PC-9 (cell line): Measurements from ENCODE around the gene NOM1. TPM values are rescaled to one million over a fixed set of nuclear protein-coding genes. Genes with fewer than 3 reads are reported as not detected.

Experiments
- BruUV-seq: library from RNA; stranded (reverse); fragments of 400-500 nt; replicated peaks from 2 replicates; lab custom pipeline; 2021; lab: Mats Ljungman, UMichigan
- CTCF ChIA-PET: fragments of 300-600 bp; sonication (Branson Sonifier 250); formaldehyde crosslinking; loops from one replicate; lab custom pipeline; 2022; ENCODE audit warnings: antibody characterized with exemption; lab: Charles Lee
- POLR2A ChIA-PET: fragments of 300-600 bp; sonication (Branson Sonifier 250); formaldehyde crosslinking; loops from one replicate; lab custom pipeline; 2022; ENCODE audit warnings: antibody characterized with exemption; ENCODE audit not compliant: unreplicated experiment; lab: Charles Lee
- DNase-seq, 2 experiments: peaks; one replicate each; pipeline versions ENCODE4 v3.0.0 to v3.0.0-alpha.2; 2015 to 2022; ENCODE audit warnings: mixed read lengths in 1 of 2
- H2AFZ ChIP-seq: fragments of 200-600 bp; sonication (generic); 2 replicates; pipeline ENCODE4 v1.8.1; 2017; ENCODE audit warnings: antibody characterized with exemption
- H3F3A ChIP-seq: fragments of 200-600 bp; sonication (generic); 2 replicates; pipeline ENCODE4 v1.8.1; 2017; ENCODE audit warnings: antibody characterized with exemption, mild to moderate bottlenecking, low read depth; ENCODE audit not compliant: insufficient read depth
- H3K27ac ChIP-seq: fragments of 200-600 bp; sonication (generic); 2 replicates; pipeline ENCODE4 v1.6.1; 2016; ENCODE audit warnings: mixed run types
- H3K27me3 ChIP-seq: fragments of 200-600 bp; sonication (generic); 2 replicates; pipeline ENCODE4 v1.6.1; 2016; ENCODE audit warnings: low read depth, mixed run types; ENCODE audit not compliant: insufficient read depth
- H3K36me3 ChIP-seq: fragments of 200-600 bp; sonication (generic); 2 replicates; pipeline ENCODE4 v1.6.1; 2016; ENCODE audit warnings: low read depth, mixed run types
- H3K4me1 ChIP-seq: fragments of 200-600 bp; sonication (generic); replicated peaks from 2 replicates; pipeline ENCODE4 v1.6.1; 2016; ENCODE audit warnings: mixed run types; ENCODE audit not compliant: insufficient read depth
- H3K4me2 ChIP-seq: fragments of 200-600 bp; sonication (generic); 2 replicates; pipeline ENCODE4 v1.6.1; 2017; ENCODE audit warnings: mixed run types
- H3K4me3 ChIP-seq: fragments of 200-600 bp; sonication (generic); 2 replicates; pipeline ENCODE4 v1.6.1; 2016; ENCODE audit warnings: mixed run types
- H3K79me2 ChIP-seq: fragments of 200-600 bp; sonication (generic); 2 replicates; pipeline ENCODE4 v1.6.1; 2017; ENCODE audit warnings: low read depth, mixed run types
- H3K9me2 ChIP-seq: fragments of 200-600 bp; sonication (generic); 2 replicates; pipeline ENCODE4 v1.8.1; 2017; ENCODE audit warnings: mild to moderate bottlenecking; ENCODE audit not compliant: insufficient read depth
- H3K9me3 ChIP-seq: fragments of 200-600 bp; sonication (generic); 2 replicates; pipeline ENCODE4 v1.8.1; 2016; ENCODE audit warnings: low read depth; ENCODE audit not compliant: insufficient read depth
- H4K20me1 ChIP-seq: fragments of 200-600 bp; sonication (generic); 2 replicates; pipeline ENCODE4 v1.8.1; 2017; ENCODE audit not compliant: insufficient read depth
- EZH2 ChIP-seq: fragments of 200-600 bp; sonication (generic); IDR thresholded peaks from 2 replicates; pipeline ENCODE4 v1.8.0; 2017; ENCODE audit warnings: antibody characterized with exemption, low read depth
- intact Hi-C: fragments of 100-400 bp; cut with micrococcal nuclease; formaldehyde crosslinking; loops from one replicate; pipeline ENCODE4 v1.10.0; 2022; ENCODE audit not compliant: unreplicated experiment
- total RNA-seq: library from RNA; stranded (reverse); gene quantifications from 2 replicates; pipeline ENCODE4 v1.2.3, GENCODE V29; 2021
- TF ChIP-seq, protein P1 (sequence below): fragments of 200-600 bp; sonication (generic); conservative IDR thresholded peaks from 2 replicates; pipeline ENCODE4 v1.6.1; 2017; ENCODE audit warnings: mixed run types, antibody characterized with exemption, mild to moderate bottlenecking, moderate library complexity

Gene NOM1
- total RNA-seq, 1 experiment from 2014 or later, result 25.4 TPM

DNA sequence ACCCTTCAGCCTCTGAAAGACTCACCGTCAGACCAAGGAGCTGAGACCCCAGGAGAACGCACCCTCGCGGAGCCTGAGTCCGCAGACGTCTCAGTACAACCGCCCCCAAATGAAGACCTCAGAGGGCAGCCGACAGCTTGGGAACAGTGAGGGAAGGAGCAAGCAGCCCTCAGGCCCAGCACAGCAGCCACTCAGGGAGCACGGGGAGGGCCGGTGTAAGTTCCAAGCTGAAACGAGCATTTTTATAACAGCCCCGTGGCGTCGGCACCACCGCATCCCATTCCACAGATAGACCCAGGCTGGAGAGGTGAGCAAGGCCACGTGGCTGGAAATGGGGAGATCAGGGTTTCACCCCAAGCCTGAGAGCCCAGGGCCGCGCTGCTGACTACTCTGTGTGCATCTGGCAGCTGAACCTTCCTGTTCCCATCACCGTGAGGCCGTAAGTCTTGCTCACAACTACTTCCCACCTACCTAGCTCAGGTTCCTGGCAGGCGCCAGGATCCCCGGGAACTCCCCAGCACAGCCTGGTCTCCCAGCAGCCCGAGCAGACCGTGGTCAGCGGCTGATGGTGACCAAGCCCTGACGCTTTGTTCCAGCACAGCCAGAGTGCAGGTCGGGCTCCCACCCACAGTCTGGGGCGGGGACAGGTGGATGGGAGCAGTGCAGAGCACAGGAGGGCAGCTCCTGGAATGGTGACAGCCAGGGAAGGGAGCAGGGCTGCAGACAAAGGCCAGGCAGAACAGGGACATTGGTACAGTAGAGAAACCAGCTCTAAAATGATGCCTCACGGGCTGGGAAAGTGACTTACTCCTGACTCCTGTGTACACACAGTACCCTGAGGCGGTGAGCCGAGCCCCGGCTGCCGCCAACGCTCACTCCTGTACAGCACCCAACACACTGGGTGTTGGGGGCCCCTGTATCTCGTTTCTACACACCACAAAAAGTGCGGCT, 6.1 kb upstream of the NOM1 start:
- BruUV-seq, result no TSS peak
- Histone ChIP-seq H3K27ac (no peak overlapping the region), H3K4me2 (no peak overlapping the region; the same call in 1 of the 2 replicates), H3K4me1 (no peaks in the 10 kb centered on the region), H4K20me1 (no peaks in the 10 kb centered on the region), H3K9me2 (no peaks in the 10 kb centered on the region), H3K79me2 (no peaks in the 10 kb centered on the region), H3K9me3 (no peaks in the 10 kb centered on the region), H3K27me3 (peaks cover 17% of the 10 kb centered on the region; the same call in 1 of the 2 replicates), H3F3A (no peaks in the 10 kb centered on the region), H2AFZ (no peak overlapping the region), H3K36me3 (no peaks in the 10 kb centered on the region), H3K4me3 (no peak overlapping the region)
- POLR2A ChIA-PET, result interaction anchor here (0.6 kb wide), 1 partner anchor 41 kb away, joined by 4 read pairs; no protein-coding TSS in a partner anchor
- peak in 1 of 2 experiments; percentile 48 for DNase-seq
- intact Hi-C loops, result no loop called here
- TF ChIP-seq EZH2, result no peak
- TF ChIP-seq, protein P1, sequence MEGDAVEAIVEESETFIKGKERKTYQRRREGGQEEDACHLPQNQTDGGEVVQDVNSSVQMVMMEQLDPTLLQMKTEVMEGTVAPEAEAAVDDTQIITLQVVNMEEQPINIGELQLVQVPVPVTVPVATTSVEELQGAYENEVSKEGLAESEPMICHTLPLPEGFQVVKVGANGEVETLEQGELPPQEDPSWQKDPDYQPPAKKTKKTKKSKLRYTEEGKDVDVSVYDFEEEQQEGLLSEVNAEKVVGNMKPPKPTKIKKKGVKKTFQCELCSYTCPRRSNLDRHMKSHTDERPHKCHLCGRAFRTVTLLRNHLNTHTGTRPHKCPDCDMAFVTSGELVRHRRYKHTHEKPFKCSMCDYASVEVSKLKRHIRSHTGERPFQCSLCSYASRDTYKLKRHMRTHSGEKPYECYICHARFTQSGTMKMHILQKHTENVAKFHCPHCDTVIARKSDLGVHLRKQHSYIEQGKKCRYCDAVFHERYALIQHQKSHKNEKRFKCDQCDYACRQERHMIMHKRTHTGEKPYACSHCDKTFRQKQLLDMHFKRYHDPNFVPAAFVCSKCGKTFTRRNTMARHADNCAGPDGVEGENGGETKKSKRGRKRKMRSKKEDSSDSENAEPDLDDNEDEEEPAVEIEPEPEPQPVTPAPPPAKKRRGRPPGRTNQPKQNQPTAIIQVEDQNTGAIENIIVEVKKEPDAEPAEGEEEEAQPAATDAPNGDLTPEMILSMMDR, result no peak
- CTCF ChIA-PET, result no interaction called here

DNA sequence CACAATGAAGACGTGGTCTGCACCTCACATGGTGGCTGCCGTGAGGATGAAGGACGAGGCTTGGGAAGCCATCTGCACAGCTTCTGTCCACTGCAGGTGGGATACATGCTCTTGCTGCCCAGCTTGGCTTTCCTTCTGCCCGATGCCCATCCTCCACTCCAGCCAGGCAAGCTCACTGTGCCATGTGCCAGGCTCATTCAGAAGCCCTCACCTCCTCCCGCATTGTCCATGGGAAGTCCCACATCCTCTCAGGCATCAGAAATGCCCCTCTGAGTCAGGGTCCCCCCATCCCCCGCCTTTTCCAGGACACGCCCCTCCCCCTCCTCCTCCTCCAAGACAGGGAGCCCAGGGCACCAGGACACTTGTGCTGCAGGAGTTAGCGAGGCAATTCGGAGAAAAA, 4.6 kb upstream of the NOM1 start:
- TF ChIP-seq, protein P1, result no peak
- TF ChIP-seq EZH2, result no peak
- Histone ChIP-seq H3K27me3 (peaks cover 17% of the 10 kb centered on the region; the same call in 1 of the 2 replicates), H3K27ac (no peak overlapping the region), H2AFZ (no peak overlapping the region), H3K36me3 (no peaks in the 10 kb centered on the region), H4K20me1 (no peaks in the 10 kb centered on the region), H3K4me1 (no peaks in the 10 kb centered on the region), H3K9me2 (no peaks in the 10 kb centered on the region), H3K79me2 (peaks cover 3% of the 10 kb centered on the region), H3K9me3 (no peaks in the 10 kb centered on the region), H3K4me2 (no peak overlapping the region), H3K4me3 (no peak overlapping the region), H3F3A (no peaks in the 10 kb centered on the region)
- BruUV-seq, result no TSS peak
- ChIA-PET CTCF (no interaction called here), POLR2A (no interaction called here)
- intact Hi-C loops, result no loop called here
- DNase-seq, result no peak

DNA sequence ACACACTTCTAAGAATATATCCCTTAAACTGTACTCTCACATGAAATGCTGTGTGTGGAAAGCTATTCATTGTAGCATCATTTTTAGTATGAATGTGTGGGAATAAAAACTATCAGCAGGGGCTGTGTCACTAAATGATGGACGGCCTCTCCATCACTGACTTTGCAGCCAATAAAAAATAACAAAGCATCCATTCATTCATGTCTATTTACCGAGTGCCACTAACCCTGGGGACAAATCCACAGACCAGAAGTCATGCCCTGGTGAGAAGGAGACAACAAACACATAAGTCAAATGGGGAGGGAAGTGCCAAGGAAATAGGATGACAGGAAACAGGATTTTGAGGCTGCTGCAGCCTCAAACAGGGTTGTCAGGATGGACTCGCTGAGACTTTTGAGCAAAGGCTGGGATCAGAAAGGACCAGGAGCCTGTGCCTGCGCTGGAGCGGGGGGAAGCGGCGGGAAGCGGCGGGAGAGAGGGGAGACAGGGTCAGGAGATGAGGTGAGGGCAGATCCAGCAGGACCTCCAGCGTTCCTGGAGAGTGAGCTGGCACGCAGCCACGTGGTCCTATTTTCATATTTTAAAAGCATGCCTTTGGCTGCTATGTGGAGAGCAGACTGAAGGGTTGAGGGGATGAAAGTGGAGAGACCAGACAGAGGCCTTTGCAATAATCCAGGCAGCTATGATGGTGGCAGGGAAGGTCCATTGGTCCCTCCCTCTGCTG, 2.2 kb upstream of the NOM1 start:
- no peak overlapping the region for H3K4me3 ChIP-seq
- H3K4me2 ChIP-seq, result no peak overlapping the region
- CTCF ChIA-PET, result no interaction called here

More for the DNA sequence above, 2.2 kb upstream of the NOM1 start:
- Histone ChIP-seq H3K79me2 (peaks cover 27% of the 10 kb centered on the region), H3K27me3 (peaks cover 17% of the 10 kb centered on the region; the same call in 1 of the 2 replicates), H3K36me3 (peaks cover 4% of the 10 kb centered on the region), H3K27ac (no peak overlapping the region), H4K20me1 (peaks cover 21% of the 10 kb centered on the region), H3F3A (peaks cover 8% of the 10 kb centered on the region; the same call in 1 of the 2 replicates), H3K9me3 (no peaks in the 10 kb centered on the region), H3K4me1 (peaks cover 14% of the 10 kb centered on the region), H2AFZ (no peak overlapping the region), H3K9me2 (no peaks in the 10 kb centered on the region)
- no peak for TF ChIP-seq EZH2
- TF ChIP-seq, protein P1, result no peak
- intact Hi-C loops, result no loop called here
- no TSS peak for BruUV-seq
- POLR2A ChIA-PET, result no interaction called here
- DNase-seq, result no peak
